ENCODE measurements around the gene AGRN.

The AGRN gene

DNA sequence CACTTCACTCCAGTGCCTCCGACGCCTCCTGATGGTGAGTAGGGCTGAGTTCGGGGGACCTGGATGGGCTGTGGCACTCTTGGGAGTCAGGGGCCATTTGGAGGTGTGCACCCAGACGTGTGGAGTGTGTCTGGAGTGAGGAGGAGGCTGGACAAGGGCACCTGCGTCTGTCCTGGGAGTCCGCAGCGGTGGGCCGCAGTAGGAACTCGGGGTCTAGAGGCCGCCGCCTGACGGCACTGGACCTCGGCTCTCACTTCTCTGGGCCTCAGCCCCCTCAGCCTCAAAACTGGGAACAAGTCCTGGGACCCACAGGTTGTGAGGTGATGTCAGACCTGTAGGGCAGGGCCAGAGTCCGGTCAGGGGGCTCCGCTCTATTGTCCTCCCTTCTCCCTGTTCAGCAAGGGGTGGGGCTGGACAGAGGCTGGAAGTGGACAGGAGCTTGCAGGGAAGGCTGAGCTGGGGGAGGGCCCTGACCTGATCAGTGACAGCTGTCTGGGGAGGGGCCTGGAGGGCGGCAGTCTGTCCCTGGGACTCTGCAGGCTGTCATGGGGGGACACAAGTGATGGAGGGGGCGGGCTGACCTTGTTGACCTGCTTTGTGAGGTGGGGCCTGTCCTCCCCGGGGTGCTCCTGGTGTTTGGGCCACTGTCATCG lies 15.5 kb downstream of the AGRN start:
- DNase-seq (ENCODE audit: low read depth, low spot score) = no peak

- DNase-seq (ENCODE audit: low read depth, low spot score) = no peak
These were observed 17.7 kb downstream of the AGRN start for GRCh38 chr1:1037366-1038327.

DNA sequence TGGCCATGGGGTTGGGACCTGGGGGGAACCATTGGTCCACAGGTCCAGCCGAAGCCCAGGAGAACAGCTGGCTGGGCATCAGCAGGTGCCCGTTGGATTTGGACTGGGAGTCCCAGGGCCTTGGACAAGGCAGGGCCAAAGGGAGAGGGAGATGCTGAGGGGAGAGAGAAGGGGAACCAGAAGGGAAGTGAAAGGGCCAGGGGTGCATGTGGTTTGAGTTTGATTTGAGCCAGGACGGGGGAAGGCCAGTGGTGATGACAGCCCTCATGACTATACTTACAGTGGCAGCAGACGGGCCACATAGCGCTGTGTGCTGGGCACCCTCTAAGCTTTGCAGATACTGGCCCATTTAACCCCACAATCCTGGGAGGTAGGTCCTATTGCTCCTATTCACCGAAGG lies 18.8 kb downstream of the AGRN start:
- no peak for DNase-seq (ENCODE audit: low read depth, low spot score)

DNA sequence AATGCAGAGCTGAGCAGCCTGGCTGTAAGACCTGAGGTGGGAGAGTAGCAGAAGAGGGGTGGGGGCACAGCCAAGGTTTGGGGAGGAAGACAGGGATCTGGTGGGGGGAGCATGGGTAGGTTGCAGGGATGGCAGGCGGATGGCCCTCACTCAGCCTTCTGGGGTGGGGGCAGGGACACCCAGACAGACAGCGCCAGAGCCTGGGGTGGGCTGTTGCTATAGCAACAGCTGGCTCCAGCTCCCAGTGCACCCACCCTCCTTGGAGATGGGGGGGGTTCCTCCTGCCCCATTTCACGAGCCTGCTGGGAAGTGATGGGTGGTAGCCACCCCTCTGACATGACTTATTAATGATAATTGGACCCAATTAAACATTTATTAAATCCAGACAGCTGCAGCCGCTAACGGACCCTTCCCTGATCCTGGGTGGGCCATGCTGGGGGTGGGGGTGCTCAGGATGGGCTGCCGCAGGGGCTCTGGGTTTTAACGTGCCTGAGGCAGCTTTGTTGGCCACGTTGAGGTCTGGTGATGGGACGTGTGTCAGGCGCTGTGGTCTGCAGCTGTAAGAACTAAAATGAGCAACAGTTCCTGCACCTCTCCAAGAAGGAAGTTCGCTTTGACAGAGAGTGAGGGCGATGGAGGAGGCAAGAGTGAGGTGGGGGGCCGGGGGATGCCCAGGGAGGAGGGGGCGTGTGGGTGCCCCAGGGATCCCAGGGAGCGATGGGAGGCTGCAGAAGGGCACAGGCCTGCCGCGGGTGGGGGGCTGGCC lies 19.4 kb downstream of the AGRN start:
- no peak for DNase-seq (ENCODE audit: low read depth, low spot score)

DNA sequence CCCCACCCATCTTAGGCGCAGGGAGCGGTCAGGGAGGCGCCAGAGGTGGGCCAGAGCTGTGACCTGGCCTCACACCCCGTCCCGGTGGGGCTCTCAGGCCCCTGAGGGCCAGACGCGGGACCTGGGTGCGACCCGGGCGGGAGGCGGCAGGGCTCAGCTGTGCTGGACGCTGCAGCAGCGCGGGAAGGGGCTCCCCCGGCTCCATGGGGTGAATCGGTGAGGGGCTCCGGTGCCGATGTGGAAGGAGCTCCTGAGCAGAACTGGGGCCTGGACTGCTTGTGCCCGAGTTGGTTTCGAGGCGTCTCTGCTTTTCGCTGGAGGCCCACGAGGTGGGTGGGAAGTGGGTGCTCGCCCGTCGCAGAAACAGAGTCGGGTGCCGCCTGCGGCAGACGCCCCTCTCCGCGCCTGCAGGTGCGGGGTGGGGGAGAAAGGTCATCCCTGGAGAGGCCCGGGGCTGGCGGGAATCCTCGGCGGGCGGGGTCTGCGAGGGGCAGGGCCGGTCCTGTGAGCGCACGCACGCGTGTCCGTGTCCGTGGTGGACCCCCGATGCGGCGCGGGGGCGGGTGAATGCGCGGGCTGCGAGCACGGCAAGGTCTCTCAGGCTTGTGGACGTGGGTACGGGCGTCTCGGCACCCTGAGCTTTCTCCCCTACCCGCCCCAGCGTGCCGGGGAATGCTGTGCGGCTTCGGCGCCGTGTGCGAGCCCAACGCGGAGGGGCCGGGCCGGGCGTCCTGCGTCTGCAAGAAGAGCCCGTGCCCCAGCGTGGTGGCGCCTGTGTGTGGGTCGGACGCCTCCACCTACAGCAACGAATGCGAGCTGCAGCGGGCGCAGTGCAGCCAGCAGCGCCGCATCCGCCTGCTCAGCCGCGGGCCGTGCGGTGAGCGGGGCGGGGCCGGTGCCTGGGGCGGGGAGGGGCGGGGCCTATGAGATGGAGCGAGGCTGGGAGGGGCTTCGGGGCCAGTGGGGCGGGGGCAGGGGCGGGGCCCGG lies 20.4 kb downstream of the AGRN start:
- peak; percentile 93 for DNase-seq (ENCODE audit: low read depth, low spot score)

GRCh38 chr1:1041092-1041523 lies 21.2 kb downstream of the AGRN start:
- DNase-seq (ENCODE audit: low read depth, low spot score) = no peak

DNA sequence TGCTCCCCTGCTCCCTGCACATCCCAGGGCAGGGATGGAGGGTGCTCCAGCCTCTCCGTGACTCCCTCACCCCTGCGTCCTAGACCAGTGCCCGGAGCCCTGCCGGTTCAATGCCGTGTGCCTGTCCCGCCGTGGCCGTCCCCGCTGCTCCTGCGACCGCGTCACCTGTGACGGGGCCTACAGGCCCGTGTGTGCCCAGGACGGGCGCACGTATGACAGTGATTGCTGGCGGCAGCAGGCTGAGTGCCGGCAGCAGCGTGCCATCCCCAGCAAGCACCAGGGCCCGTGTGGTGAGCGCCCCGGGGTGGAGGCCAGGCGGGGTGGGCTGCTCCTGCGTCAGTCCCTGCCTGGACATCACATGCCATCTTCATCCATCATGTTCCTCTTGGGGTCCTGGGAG lies 22.0 kb downstream of the AGRN start:
- no peak for DNase-seq (ENCODE audit: low read depth, low spot score)

- no peak for DNase-seq (ENCODE audit: low read depth, low spot score)
These were observed 22.9 kb downstream of the AGRN start for GRCh38 chr1:1042835-1043234.

DNA sequence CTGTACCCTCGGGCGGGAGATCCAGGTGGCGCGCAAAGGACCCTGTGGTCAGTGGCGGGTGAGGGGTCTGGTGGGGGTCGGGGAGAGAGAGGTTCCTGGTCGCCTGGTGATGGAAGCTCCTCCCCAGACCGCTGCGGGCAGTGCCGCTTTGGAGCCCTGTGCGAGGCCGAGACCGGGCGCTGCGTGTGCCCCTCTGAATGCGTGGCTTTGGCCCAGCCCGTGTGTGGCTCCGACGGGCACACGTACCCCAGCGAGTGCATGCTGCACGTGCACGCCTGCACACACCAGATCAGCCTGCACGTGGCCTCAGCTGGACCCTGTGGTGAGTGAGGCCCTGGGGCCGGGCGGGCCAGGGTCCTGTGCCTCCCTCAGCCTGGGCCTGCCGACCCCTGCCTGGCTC lies 23.5 kb downstream of the AGRN start:
- DNase-seq (ENCODE audit: low read depth, low spot score) = no peak

DNA sequence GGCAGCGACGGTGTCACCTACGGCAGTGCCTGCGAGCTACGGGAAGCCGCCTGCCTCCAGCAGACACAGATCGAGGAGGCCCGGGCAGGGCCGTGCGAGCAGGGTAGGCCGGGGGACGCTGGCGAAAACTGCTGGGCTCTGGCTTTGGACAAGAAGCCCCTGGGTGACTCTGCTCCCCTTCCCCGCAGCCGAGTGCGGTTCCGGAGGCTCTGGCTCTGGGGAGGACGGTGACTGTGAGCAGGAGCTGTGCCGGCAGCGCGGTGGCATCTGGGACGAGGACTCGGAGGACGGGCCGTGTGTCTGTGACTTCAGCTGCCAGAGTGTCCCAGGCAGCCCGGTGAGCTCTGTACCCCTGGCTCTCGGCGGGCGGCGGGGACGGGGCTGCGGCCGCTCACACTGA lies 24.0 kb downstream of the AGRN start:
- no peak for DNase-seq (ENCODE audit: low read depth, low spot score)

DNA sequence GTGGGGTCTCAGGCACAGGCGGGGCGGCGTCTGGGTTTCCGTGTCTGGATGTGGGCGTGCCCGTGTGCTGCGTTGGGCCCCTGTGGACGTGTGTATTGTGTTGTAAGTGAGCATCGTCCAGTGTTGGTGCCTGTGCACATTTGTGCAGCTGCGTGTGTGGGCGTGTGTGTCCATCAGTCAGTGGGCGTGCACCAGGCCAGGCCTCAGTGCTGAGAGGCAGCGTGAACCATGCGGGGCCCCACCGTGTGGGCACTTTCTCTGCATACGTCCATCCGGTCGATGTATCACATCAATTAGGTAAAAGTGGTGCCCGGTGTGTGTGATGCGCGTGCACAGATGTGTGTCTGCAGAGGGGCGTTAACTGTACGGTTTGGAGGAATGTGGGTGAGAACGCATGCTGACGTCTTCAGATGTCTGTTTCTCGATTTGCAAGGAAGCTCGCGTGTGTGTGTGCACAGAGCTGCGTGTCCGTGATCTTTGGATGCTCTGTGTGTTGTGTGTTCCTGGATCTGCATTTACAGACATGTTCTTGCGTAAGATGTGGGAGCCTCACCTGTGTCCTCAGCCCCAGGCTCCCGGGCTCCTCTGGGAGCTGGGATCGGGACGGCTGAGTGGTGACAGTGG lies 24.6 kb downstream of the AGRN start:
- no peak for DNase-seq (ENCODE audit: low read depth, low spot score)

GRCh38 chr1:1045129-1045528 lies 25.2 kb downstream of the AGRN start:
- DNase-seq (ENCODE audit: low read depth, low spot score) = no peak

GRCh38 chr1:1046243-1046642 lies 26.3 kb downstream of the AGRN start:
- DNase-seq (ENCODE audit: low read depth, low spot score) = no peak

GRCh38 chr1:1046767-1047166 lies 26.8 kb downstream of the AGRN start:
- no peak for DNase-seq (ENCODE audit: low read depth, low spot score)

DNA sequence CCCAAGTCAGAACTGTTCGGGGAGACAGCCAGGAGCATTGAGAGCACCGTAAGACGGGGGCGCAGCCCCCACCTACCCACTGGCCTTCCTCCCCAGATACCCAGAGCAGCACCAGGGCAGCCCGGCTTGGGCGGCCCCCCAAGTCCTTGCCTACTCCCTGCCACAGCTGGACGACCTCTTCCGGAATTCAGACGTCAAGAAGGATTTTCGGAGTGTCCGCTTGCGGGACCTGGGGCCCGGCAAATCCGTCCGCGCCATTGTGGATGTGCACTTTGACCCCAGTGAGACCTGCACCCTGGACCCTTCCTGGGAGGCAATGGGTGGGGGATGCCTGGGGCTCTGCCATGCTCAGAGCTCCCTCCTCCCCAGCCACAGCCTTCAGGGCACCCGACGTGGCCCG lies 27.5 kb downstream of the AGRN start:
- no peak for DNase-seq (ENCODE audit: low read depth, low spot score)

GRCh38 chr1:1047963-1048362 lies 28.0 kb downstream of the AGRN start:
- DNase-seq (ENCODE audit: low read depth, low spot score) = no peak

- no peak for DNase-seq (ENCODE audit: low read depth, low spot score)
These were observed 28.8 kb downstream of the AGRN start for GRCh38 chr1:1048765-1049164.

- no peak for DNase-seq (ENCODE audit: low read depth, low spot score)
These were observed 29.6 kb downstream of the AGRN start for GRCh38 chr1:1049318-1050165.

GRCh38 chr1:1050577-1051052 lies 30.7 kb downstream of the AGRN start:
- DNase-seq (ENCODE audit: low read depth, low spot score) = no peak
